AG04449 (cell line): ENCODE data around the gene KPNA4.

Source experiments
- CTCF ChIA-PET: fragments of 350-600 bp; formaldehyde crosslinking; extraction: SDS; loops from one replicate; lab custom pipeline; 2021; ENCODE audit warnings: antibody characterized with exemption; lab: Yijun Ruan, JAX
- POLR2A ChIA-PET: fragments of 400-600, 350-600 bp; formaldehyde crosslinking; extraction: SDS; loops from one replicate; lab custom pipeline; 2020; ENCODE audit warnings: antibody characterized with exemption, inconsistent platforms; lab: Yijun Ruan, JAX
- DNase-seq: peaks from one replicate; pipeline ENCODE4 v3.0.0-alpha.2; 2010; ENCODE audit warnings: low read depth, low spot score
- H3K4me3 ChIP-seq: 2 replicates; pipeline ENCODE4 v1.5.1; 2011; ENCODE audit warnings: low read depth, mild to moderate bottlenecking, control low read depth, low read length
- TF ChIP-seq, protein P1 (sequence below): IDR thresholded peaks from one replicate; pipeline ENCODE4 v1.5.1; 2011; ENCODE audit warnings: mild to moderate bottlenecking, moderate library complexity, low read length, control low read depth, inconsistent platforms; ENCODE audit not compliant: insufficient read depth; ENCODE audit errors: missing control alignments

KPNA4 gene

GRCh38 chr3:160473978-160474377, 91.4 kb downstream of the KPNA4 start:
- TF ChIP-seq, protein P1, sequence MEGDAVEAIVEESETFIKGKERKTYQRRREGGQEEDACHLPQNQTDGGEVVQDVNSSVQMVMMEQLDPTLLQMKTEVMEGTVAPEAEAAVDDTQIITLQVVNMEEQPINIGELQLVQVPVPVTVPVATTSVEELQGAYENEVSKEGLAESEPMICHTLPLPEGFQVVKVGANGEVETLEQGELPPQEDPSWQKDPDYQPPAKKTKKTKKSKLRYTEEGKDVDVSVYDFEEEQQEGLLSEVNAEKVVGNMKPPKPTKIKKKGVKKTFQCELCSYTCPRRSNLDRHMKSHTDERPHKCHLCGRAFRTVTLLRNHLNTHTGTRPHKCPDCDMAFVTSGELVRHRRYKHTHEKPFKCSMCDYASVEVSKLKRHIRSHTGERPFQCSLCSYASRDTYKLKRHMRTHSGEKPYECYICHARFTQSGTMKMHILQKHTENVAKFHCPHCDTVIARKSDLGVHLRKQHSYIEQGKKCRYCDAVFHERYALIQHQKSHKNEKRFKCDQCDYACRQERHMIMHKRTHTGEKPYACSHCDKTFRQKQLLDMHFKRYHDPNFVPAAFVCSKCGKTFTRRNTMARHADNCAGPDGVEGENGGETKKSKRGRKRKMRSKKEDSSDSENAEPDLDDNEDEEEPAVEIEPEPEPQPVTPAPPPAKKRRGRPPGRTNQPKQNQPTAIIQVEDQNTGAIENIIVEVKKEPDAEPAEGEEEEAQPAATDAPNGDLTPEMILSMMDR = no peak

DNA sequence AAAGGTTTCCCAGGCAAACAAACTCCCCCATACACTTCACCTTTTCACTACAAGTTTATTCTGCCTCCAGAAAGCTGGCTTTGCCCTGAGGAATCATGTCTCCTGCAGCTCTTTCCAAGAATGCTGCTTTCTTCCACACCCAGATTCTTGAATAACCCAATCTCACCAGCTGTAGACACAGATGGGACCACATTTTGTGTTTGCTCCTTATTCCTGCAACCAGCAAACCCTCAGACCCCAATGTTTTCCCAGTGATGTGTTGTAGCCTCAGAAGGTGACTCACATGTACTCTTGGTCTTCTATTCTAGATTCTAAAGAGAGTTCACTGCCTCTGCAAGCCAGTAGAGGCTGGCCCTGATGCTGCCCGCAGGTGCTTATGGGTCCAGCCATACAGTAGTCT, 92.2 kb downstream of the KPNA4 start:
- TF ChIP-seq, protein P1 = no peak
- ChIA-PET POLR2A (interaction anchor here (0.7 to 3.6 kb wide), 2 partner anchors 17 to 23 kb away, joined by 3 to 22 read pairs; partner anchors contain the start of gene TRIM59), CTCF (interaction anchor here (1.0 to 2.6 kb wide), 3 partner anchors 13 to 23 kb away, joined by 3 to 14 read pairs (median 3); partner anchors contain the start of gene TRIM59)
- DNase-seq = peak; percentile 86
- no peak overlapping the region for H3K4me3 ChIP-seq

More at GRCh38 chr3:160473978-160474377, 91.4 kb downstream of the KPNA4 start:
- no peak overlapping the region for H3K4me3 ChIP-seq
- ChIA-PET POLR2A (interaction anchor here (3.6 kb wide), 1 partner anchor 24 kb away, joined by 22 read pairs; the partner anchor contains the start of gene TRIM59), CTCF (interaction anchor here (0.7 to 2.6 kb wide), 3 partner anchors 9 to 46 kb away, joined by 3 to 14 read pairs (median 3); partner anchors contain the start of gene TRIM59)
- DNase-seq = peak; percentile 95

GRCh38 chr3:160472344-160472743, 93.0 kb downstream of the KPNA4 start:
- CTCF ChIA-PET = interaction anchor here (0.8 to 2.6 kb wide), 5 partner anchors 13 to 59 kb away, joined by 3 to 14 read pairs (median 3); partner anchors contain the start of gene TRIM59
- POLR2A ChIA-PET = interaction anchor here (3.6 kb wide), 1 partner anchor 22 kb away, joined by 22 read pairs; the partner anchor contains the start of gene TRIM59
- TF ChIP-seq, protein P1 = no peak

DNA sequence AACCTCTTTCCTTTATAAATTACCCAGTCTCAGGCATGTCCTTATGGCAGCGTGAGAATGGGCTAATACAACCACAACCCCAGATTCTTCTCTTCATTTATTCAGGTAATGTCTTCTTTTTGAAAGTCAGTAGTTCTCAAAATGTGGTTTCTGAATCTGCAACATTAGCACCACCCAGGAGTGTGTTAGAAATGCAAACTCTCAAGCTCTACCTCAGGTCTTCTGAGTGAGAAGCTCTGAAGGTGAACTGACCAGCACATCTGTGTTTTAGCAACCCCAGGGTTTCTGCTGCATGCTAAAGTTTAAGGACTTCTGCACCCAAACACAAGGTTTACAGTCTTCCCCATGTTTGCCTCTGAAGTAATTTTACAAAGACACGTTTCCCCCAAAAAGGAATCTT, 93.5 kb downstream of the KPNA4 start:
- no peak for DNase-seq
- H3K4me3 ChIP-seq = no peak overlapping the region
- ChIA-PET POLR2A (interaction anchor here (3.6 kb wide), 1 partner anchor 22 kb away, joined by 22 read pairs; the partner anchor contains the start of gene TRIM59), CTCF (interaction anchor here (0.8 to 2.6 kb wide), 6 partner anchors 13 to 59 kb away, joined by 3 to 14 read pairs (median 3); partner anchors contain the start of gene TRIM59)
- TF ChIP-seq, protein P1 = no peak

More at GRCh38 chr3:160472344-160472743, 93.0 kb downstream of the KPNA4 start:
- no peak for DNase-seq
- no peak overlapping the region for H3K4me3 ChIP-seq

GRCh38 chr3:160470181-160470580, 95.2 kb downstream of the KPNA4 start:
- TF ChIP-seq, protein P1 = no peak
- ChIA-PET POLR2A (no interaction called here), CTCF (interaction anchor here (1.3 to 1.6 kb wide), 3 partner anchors 11 to 16 kb away, joined by 3 to 6 read pairs (median 4); no protein-coding TSS in a partner anchor)
- H3K4me3 ChIP-seq = no peak overlapping the region
- no peak for DNase-seq

- ChIA-PET CTCF (interaction anchor here (0.9 to 1.1 kb wide), 4 partner anchors 10 to 21 kb away, joined by 3 read pairs; no protein-coding TSS in a partner anchor), POLR2A (no interaction called here)
- TF ChIP-seq, protein P1 = no peak
- H3K4me3 ChIP-seq = no peak overlapping the region
- no peak for DNase-seq
Measured at GRCh38 chr3:160464971-160465370, 100.4 kb downstream of the KPNA4 start.
